Activated CD8-positive, alpha-beta memory T cell treated with anti-CD3 and anti-CD28 coated beads for 4 hours (primary cell): Measurements from ENCODE around the gene ZMYND11.
A peak's percentile ranks its signal among the peaks of the same experiment; 100 is the strongest.

Source experiments
- DNase-seq, 2 donors: peaks; one replicate each; pipeline ENCODE4 v3.0.0-alpha.2; 2020; ENCODE audit warnings: low read depth in 2 of 2

ZMYND11 gene

DNA sequence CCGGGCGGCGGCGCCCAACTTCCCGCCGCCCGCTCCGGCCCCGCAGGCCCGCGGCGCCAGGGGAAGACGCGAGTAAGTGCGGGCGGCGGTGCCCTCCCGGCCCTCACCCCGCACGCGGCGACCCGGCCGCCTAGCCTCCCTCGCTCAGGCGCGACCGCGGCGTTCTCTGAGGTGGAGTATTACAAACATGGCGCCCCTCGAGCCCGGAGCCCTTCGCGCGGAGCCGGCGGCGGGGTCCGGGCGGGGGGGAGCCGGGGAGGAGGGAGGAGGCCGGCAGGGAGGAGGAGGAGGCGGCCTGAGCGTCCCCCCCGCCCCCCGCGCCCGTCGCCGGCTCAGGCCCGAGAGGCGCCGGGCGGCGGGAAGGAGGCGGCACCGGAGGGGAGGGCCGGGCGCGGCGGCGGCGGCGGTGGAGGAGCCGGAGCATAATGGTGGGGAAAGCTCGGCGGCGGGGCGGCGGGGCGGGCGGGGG lies at the start of gene ZMYND11:
TSS of gene ZMYND11 (plus strand) at position 324 of the 469 bp plus-strand sequence. CDS start 44,558 bp downstream, outside the sequence.
- peak; percentile 35 to 42 for DNase-seq

DNA sequence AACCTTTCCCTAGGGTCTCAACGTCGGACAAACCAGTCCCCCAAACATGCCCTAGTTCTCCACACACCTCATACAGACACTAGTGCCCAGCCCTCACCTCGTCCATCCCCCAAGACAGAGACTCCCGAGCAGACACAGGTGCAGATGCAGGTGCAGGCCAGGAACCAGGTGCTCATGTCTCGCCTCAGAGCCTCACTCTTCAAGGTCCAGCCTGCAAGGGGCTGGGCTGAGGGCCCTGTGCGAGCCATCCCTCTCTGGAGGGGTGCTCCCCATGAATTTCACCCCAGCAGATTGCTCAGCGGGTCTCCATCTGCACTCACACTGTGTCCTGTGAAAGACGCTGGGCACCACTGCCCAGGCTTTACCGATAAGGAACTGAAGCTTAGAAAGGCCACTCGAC lies 49.2 kb upstream of the ZMYND11 start:
- DNase-seq, result no peak

DNA sequence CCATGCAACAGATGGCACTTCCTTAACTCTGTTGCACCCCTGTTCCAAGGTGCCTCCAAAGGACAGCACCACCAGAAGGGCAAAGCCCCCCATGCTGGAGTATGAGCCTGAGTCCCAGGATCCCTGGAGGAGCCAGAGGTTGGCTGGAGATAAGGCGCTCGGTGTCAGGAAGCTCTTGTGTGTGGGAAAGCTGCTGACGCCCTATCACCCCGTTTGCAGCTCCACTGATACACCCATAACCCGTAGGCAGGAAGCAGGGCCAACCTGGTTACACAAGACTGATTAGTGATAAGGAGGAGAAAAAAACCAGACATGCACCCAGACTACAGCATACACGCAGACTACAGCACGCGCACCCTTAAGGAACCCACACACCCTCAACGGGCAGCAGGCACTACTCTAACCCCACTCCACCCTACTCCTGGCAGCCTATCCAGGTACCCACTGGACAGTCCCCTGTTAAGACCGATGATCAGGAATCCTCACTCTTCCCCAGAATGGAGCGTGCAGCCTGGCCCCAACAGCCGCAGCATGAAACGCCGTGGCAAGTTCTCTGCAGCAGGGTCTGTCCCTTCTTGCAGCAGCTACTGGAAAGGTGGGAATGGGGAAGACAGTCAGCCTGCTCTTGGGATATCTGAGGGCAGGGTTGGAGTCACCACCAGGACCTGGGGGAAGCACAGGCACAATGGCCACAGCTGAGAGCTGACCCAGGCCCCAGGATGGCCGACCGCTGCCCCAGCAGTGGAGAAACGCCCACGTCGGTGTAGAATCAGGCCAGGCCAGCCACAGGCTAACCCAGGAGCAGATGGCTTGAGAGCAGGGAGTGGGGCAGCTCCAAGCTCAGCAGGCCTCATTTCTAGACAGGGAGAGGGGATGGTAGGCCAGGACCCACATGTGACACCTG lies 47.8 kb upstream of the ZMYND11 start:
- no peak for DNase-seq

DNA sequence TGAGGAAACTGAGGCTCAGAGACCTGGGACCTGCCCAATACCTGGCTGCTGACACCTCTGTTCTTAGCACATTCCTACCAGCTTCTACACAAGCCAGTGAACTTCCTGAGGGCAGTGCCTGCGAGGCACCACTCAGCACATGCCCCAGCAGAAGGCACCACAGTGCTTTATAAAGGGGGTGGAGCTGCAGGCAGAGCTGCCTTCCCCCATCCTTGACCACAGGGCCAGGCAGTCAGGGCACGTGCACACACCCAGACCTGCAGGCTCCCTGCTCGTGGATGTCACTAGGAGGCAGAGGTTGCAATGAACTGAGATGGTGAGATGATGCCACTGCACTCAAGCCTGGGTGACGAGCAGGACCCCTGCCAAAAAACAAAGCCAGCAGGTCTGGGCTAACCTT lies 47.0 kb upstream of the ZMYND11 start:
- DNase-seq, result no peak

DNA sequence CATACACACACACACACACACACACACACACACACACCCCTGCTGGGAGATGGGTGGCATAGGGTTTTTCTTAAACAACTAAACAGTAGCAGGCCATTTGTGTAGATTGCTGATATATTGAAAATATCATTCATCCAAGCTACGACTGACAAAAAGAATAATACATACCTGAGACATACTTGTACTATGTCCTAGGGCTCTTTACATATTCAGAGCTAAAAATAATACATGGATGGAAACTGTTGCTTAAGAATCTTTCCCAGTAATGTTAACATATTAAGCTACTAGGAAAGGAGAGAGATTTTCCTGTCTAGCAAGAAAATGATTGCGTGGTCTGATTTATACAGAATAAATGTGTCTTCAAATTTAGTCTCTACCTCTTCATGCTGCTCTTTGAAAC lies 46.0 kb upstream of the ZMYND11 start:
- DNase-seq, result no peak

DNA sequence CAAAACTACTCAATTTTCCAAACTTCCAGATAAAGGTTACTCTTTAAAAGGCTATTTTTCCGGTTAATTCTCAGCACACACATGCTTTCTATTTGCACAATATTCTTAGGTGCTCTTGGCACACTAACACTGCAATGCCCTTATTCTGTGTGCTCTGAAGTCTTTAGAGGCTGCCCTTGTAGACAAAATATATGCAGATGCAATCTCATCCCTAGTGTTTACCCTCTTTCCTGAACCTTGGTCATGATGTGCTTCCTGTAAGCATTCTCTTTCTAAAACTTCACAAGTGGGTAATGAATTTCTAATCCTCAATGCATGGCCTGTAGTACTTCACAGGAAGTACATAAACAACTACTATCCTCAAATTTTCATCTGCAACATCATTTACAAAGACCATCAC lies 45.1 kb upstream of the ZMYND11 start:
- DNase-seq, result no peak

DNA sequence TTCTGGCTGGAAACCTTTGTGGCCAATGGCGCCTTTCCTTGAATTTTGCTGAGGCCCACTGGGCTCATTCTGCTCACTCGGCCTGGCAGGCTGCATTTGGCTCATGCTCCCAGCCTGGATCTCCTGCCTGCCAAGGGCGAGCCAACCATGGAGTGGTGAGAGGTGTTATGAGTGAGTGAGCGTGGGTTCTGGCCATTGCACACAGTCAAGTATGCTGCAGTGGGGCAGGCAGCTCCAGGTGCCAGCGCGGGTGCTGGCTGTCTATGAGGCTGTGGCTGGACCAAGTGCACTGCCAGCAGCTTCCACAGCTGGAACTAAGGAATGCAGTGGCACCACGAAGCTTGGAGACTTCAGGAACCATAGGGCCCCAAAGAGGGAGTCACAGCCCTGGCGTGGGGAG lies 43.9 kb upstream of the ZMYND11 start:
- no peak for DNase-seq

DNA sequence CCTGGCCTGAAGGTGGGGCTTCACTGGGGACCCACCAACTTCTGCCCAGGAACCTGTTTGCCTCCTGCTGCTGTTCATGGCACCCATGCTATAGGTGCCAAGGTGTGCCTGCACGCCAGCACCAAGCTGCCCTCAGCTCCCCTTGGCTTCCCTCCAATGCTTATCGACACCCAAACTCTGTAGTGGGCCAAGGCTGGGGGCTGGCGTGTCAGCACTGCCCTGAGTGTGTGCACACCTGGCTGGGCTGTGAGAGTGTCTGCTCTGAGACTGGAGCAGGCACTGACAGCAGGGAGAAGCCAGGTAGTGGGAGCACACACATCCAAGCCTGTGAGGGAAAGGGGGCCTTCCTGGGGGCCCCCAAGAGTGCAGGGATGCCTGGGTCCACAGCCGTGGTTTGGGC lies 43.1 kb upstream of the ZMYND11 start:
- no peak for DNase-seq

DNA sequence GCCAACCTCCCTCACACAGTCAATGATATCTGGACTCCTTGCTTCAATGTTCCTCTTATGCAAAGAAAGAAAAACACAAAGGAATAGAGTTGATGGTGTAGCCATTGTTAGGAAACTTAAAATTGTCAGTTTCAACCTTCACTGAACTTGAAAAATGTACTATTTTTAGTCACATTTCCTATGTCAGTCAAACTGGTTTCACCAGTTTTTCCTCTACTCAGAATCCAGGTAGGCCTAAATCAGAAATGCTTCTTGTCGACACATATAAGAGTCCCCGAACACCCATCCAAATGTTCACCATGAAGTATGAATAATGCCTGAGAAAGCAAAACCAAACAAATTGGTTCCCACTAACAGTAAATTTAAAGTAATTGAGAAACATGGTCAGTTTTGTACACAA lies 42.4 kb upstream of the ZMYND11 start:
- no peak for DNase-seq

DNA sequence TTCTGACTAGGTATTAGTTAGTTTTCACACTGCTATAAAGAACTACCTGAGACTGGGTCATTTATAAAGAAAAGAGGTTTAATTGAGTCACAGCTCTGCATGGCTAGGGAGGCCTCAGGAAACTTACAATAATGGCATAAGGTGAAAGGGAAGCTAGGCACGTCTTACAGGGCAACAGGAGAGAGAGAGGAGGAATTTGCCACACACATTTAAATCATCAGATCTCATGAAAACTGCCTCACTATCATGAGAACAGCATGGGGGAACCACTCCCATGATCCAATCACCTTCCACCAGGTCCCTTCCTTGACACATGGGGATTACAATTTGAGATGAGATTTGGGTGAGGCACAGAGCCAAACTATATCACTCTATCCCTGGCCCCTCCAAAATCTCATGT lies 40.6 kb upstream of the ZMYND11 start:
- DNase-seq, result no peak

DNA sequence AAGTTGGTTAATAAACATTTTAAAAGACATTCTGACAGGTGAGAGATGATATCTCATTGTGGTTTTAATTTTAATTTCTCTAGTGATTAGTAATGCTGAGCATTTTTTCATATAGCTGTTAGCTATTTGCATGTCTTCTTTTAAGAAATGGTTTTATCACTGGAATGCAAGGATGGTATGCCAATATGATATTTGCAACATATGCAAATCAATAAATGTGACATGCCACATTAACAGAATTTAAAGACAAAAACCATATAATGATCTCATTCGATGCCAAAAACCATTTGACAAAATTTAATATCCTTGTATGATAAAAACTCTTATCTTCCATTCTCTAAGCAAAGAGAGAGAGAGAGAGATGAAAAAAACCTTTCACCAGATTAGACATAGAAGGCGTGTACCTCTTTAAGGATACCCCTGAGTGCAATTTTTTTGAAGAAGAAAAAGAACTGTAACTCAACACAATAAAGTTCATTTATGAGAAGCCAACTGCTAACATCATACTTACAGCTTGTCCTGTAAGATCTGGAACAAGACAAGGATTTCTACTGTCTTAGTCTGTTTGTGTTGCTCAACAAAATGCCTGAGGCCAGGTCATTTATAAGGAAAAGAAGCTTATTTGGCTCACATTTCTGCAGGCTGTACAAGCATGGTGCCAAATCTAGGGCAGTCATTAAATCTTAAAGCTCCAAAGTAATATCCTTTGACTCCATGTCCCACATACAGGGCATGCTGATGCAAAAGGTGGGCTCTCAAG lies 39.7 kb upstream of the ZMYND11 start:
- no peak for DNase-seq

DNA sequence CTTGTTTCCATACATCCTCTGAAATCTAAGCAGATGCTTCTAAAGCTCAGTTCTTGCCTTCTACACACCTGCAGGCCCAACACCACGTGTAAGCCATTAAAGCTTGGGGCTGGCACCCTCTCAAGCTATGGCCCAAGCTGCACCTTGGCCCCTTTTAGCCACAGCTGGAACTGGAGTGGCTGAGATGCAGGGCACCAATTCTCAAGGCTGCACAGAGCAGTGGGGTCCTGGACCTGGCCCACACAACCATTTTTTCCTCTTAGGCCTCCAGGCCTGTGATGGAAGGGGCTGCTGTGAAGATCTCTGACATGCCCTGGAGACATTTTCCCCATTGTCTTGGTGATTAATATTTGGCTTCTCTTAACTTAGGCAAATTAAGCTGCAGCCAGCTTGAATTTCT lies 38.8 kb upstream of the ZMYND11 start:
- no peak for DNase-seq

DNA sequence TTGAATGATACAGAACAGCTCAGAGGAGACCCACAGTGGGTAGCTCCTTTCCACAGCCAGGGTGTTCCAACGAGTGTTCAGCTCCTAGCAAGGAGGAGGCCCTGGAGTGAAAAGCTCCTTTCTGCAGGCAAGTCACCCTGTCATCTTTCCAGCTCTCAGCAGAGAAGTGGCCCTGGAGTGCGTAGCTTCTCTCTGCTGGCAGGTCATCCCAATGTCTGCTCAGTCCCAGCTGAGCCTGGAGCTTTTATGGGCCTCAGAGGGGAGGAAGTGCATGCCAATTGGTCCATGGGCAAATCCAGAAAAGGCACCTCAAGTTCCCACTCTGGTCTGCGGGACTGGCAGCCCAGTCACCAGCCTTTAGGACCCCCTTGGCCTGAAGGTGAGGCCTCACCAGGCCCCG lies 30.8 kb upstream of the ZMYND11 start:
- DNase-seq, result no peak

DNA sequence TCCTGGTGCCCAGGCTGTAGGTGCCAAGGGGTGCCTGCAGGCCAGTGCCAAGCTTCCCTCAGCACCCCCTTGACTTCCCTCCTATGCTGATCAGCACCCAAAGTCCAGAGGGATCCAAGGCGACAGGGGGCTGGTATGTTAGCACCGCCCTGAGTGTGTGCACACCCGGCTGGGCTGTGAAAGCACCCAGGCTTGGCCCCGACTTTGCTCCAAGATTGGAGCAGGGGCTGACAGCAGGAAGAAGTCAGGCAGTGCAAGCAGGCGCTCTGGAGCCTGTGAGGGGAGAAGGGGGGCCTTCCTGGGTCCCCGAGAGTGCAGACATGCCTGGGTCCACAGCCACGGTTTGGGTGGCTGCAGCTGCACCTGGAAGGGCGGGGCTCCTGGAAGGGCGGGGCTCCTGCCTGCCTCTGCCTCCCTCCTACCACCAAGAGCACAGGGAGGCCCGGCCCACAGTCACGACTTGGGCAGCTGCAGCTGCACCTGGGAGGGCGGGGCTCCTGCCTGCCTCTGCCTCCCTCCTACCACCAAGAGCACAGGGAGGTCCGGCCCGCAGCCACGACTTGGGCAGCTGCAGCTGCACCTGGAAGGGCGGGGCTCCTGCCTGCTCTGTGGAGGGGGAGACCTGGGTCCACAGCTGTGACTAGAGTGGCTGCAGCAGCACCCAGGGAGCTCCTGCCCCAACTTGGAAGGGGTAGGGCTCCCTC lies 30.2 kb upstream of the ZMYND11 start:
- DNase-seq, result no peak

DNA sequence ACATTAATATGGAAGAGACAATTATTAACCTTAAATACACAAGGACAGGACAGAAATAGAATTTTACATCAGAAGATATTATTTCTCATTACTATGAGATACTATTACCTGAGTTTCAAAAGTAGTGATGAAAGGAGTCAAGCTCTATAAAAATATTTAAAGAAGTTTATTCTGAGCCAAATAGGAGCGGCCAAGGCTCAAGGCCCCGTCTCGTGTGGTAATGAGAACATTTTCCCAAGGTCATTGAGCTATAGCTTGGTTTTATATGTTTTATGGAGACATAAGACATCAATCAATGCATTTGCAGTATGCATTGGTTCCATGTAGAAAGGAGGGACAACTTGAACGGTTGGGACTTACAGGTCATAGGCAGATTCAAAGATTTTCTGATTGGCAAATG lies 29.4 kb upstream of the ZMYND11 start:
- no peak for DNase-seq

DNA sequence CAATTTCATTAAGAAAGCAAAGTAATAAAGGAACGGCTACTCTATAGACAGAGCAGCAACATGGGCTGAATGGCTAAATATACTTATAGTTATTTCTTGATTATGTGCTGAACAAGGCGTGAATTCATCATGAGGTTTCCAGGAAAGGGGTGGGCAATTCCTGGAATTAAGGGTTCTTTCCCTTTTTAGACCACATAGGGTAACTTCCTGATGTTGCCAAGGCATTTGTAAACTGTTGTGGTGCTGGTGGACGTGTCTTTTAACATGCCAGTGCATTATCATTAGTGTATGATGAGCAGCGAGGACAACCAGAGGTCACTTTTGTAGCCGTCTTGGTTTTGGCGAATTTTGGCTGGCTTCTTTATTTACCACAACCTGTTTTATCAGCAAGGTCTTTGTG lies 28.5 kb upstream of the ZMYND11 start:
- no peak for DNase-seq

DNA sequence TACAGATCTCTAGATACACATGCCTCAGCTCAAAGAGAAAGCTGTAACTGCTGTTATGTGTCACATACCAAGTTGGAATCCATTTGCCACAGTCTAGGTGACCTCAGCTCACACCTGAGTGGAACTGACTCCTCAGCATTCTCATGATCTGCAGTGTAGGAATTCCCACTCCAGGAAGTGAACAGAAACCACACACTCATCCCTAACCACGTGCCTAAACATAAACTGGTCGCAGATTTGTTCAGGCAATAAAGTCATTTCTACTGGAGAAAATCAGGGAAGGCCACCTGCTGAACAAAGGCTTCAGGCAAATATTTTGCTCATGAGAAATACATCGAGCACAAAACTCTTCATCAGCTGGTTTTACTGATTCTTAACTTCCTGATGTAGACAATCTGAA lies 23.0 kb upstream of the ZMYND11 start:
- no peak for DNase-seq

DNA sequence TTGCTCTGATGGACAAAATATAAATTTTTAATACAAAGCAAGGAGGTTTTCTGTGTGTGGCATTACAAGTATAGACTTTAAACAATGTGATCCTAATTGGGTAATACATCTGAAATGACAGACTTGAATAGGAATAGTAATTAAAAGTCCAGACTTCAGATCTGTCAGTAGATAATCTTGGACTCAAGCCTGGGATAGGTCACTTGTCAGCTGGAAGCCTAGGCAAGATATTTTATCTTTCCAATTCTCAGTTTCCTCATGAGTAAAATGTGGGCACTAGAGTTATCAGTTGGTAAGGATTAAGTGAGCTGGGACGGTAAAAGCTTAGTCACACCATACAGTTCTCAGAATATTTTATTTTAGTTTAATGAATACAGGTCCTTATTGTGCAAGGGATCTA lies 10.4 kb upstream of the ZMYND11 start:
- DNase-seq, result no peak

DNA sequence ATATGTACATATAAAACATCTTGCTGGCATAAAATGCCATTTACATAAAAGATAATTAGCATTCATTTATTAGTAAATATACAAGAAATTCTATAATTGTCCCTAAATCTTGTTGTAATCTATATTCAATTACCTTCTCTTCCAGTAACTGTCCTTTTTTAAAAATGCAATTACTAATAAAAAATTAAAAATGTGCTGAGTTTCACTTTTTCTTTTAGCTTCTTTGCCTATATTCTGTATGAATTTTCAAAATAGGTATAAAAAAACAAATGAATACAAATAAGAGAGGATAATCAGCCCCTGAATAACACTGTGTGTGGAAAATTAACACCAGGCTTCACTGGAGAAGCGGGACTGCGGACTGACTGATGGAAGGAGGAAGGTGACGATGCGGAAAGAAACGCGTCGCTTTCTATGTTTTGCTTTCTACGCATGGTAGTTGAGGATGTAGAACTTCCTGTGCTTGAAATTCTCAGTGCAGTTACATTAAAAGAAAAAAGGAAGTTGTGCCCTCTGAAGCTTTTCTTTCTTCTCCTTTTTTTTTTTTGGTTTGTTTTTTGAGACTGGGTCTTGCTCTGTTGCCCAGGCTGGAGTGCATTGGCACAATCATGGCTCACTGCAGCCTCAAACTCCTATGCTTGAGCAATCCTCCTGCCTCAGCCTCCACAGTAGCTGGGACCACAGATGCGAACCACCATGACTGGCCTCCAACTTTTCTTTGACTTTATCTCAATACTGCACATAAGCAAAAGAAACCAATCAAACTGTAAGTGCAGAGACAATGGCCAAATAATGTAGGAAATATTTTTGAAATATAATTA lies 7.4 kb upstream of the ZMYND11 start:
- no peak for DNase-seq

DNA sequence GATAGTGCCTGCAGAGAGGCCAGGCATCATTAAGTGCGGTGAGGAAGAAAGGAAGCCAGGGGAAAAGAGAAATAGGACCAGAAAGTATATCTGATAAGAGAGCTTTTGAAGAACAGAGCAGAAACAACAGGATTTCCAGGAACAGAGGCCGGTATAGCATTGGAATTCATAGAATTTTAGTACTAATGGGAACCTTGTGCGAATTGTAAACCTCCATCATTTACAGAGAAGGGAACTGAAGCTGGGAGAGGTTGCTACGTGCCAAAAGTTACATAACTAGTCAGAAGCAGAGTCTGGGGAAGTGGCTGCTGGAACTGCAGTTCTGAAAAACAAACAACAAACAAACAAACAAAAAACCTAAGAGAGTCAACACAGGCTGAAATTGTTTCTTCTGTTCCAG lies 5.4 kb upstream of the ZMYND11 start:
- DNase-seq, result no peak
